ENCODE data around the gene SH3RF3. TPM values are rescaled to one million over a fixed set of nuclear protein-coding genes. Genes with fewer than 3 reads are reported as not detected.

SH3RF3 gene
- total and polyA plus RNA-seq, 5 donors, result 5.7 to 8.8 (median 8.1) TPM

GRCh38 chr2:109171444-109172334 is 42.7 kb downstream of the SH3RF3 start:
- DNase-seq, result peak; percentile 69 to 82 (median 82)
- 40% methylated on average over 36 of the region's 36 CpGs for WGBS
- Histone ChIP-seq H3K4me1 (ENCODE audit: control insufficient read depth, insufficient read depth, low read length) (peaks cover 37% of the 10 kb centered on the region), H3K27ac (ENCODE audit: low read length) (peak overlapping the region; percentile 16), H3K9me3 (ENCODE audit: control insufficient read depth, low read length) (no peaks in the 10 kb centered on the region), H3K27me3 (ENCODE audit: control insufficient read depth, insufficient read depth) (no peaks in the 10 kb centered on the region), H3K4me3 (ENCODE audit: low read length) (no peak overlapping the region)
- intact Hi-C loops (cut with DNase I), result no loop called here
- peak; percentile 76 to 88 for ATAC-seq

DNA sequence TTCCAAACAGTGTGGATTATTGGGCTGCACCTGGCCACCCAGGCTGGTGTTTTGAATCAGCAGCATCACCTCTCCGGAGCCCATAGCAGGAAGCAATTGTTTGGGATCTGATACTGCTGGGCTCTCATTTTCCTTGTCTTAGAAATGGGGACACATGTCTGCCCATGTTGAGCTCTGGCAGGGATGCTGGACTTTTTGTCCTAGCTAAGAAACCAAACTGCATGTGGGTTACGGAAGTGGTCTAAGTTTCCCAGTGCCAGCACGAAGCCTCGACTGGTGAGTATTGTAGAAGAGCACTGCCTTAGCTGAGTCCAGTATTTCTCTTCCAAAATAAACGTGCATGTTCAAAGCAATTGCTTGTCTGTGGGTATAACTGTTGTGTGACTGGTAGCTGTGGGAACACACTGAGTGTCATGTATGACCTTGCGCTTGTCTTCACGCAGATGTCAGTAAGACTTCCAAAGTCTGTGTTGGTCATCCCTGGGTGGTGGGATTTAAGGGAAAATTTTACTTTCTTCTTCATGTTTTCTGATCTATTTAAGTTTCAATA is 43.6 kb downstream of the SH3RF3 start:
- WGBS, result 71% methylated on average over 7 of the region's 7 CpGs
- no peak for ATAC-seq
- H3K4me1 ChIP-seq (ENCODE audit: control insufficient read depth, insufficient read depth, low read length), result peaks cover 39% of the 10 kb centered on the region

DNA sequence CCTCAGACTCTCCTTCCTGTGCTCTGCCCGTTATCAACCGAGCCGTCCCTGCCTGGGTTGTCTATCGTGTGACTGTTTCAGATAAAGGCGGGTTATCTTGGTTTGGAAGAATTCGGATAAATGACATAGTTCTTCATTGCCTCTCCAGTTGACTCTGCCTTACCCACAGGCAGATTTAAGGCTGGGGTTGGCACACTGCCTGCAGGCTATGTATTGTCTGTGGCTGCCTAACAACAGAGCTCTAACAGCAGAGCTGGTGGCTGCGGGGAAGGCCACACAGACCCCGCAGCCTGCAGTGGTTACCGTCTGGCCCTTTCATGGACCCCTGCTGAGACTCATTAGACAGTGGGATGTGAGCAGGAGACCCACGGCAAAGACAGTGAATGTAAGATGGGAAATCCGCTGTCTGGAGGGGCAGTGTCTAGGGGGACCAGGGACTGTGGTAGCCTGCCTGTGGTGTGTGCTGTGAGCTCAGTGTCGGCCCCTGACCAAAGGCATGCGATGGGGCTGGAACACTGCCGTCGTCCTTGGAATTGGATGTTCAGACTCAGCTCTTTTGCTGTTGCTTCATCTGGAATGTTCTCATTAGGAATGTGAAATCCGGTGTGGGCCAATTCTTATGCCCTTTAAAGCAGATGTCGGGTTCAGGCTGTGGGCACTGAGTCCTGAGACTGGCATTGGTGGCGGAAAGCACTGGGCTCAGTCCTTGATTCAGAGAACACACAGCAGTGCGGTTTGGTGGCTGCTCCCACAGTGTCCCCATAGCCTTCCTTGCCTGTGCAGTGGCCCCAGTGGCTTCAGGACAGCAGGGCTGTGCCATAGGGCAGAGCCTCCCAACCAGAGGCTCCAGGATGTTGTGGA is 44.5 kb downstream of the SH3RF3 start:
- no peaks in the 10 kb centered on the region for H3K27me3 ChIP-seq (ENCODE audit: control insufficient read depth, insufficient read depth)

More for the DNA sequence above, 43.6 kb downstream of the SH3RF3 start:
- Histone ChIP-seq H3K27ac (ENCODE audit: low read length) (peak overlapping the region; percentile 68), H3K4me3 (ENCODE audit: low read length) (no peak overlapping the region), H3K9me3 (ENCODE audit: control insufficient read depth, low read length) (no peaks in the 10 kb centered on the region), H3K27me3 (ENCODE audit: control insufficient read depth, insufficient read depth) (no peaks in the 10 kb centered on the region)
- DNase-seq, result no peak
- intact Hi-C loops (cut with DNase I), result no loop called here

DNA sequence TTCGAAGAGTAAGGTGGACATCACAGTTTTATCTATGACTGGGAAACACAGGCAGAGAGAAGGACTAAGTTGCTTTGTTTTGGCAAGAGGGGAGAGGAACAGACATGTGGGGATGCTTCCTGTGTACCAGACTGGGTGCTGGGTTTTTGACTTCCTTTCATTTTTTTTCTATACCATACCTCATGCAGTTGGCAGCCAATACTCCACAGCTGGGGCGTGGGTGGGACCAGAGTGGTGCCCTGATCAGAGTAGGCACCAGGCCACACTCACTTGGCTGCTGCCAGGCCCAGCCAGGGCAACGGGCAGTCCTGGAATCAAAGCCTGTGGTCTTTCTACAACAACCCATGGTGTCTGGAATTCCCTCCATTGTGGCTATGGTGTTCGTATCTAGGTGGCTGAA is 45.2 kb downstream of the SH3RF3 start:
- Histone ChIP-seq H3K4me1 (ENCODE audit: control insufficient read depth, insufficient read depth, low read length) (peaks cover 39% of the 10 kb centered on the region), H3K9me3 (ENCODE audit: control insufficient read depth, low read length) (no peaks in the 10 kb centered on the region), H3K27me3 (ENCODE audit: control insufficient read depth, insufficient read depth) (no peaks in the 10 kb centered on the region), H3K27ac (ENCODE audit: low read length) (peak overlapping the region; percentile 84), H3K4me3 (ENCODE audit: low read length) (no peak overlapping the region)
- intact Hi-C loops (cut with DNase I), result no loop called here
- no peak for ATAC-seq
- 86% methylated on average over 4 of the region's 4 CpGs for WGBS
- no peak for DNase-seq

More for the DNA sequence above, 44.5 kb downstream of the SH3RF3 start:
- intact Hi-C loops (cut with DNase I), result no loop called here
- Histone ChIP-seq H3K9me3 (ENCODE audit: control insufficient read depth, low read length) (no peaks in the 10 kb centered on the region), H3K27ac (ENCODE audit: low read length) (peak overlapping the region; percentile 84), H3K4me1 (ENCODE audit: control insufficient read depth, insufficient read depth, low read length) (peaks cover 39% of the 10 kb centered on the region), H3K4me3 (ENCODE audit: low read length) (no peak overlapping the region)
- DNase-seq, result peak; percentile 81 to 93 (median 87)
- WGBS, result 33% methylated on average over 19 of the region's 19 CpGs
- ATAC-seq, result peak; percentile 77 to 89

GRCh38 chr2:109174626-109175349 is 45.8 kb downstream of the SH3RF3 start:
- intact Hi-C loops (cut with DNase I), result no loop called here
- H3K4me3 ChIP-seq (ENCODE audit: low read length), result no peak overlapping the region
- no peak overlapping the region for H3K27ac ChIP-seq (ENCODE audit: low read length)
- H3K9me3 ChIP-seq (ENCODE audit: control insufficient read depth, low read length), result no peaks in the 10 kb centered on the region
- 92% methylated on average over 7 of the region's 7 CpGs for WGBS
- ATAC-seq (no peak), DNase-seq (no peak)
- H3K27me3 ChIP-seq (ENCODE audit: control insufficient read depth, insufficient read depth), result no peaks in the 10 kb centered on the region
- peaks cover 39% of the 10 kb centered on the region for H3K4me1 ChIP-seq (ENCODE audit: control insufficient read depth, insufficient read depth, low read length)

- Histone ChIP-seq H3K4me1 (ENCODE audit: control insufficient read depth, insufficient read depth, low read length) (peaks cover 39% of the 10 kb centered on the region), H3K27me3 (ENCODE audit: control insufficient read depth, insufficient read depth) (no peaks in the 10 kb centered on the region), H3K9me3 (ENCODE audit: control insufficient read depth, low read length) (no peaks in the 10 kb centered on the region), H3K4me3 (ENCODE audit: low read length) (no peak overlapping the region), H3K27ac (ENCODE audit: low read length) (no peak overlapping the region)
- DNase-seq, result no peak
- WGBS, result 68% methylated on average over 3 of the region's 3 CpGs
- intact Hi-C loops (cut with DNase I), result no loop called here
- no peak for ATAC-seq
Observed at GRCh38 chr2:109175350-109175678, 46.3 kb downstream of the SH3RF3 start.

DNA sequence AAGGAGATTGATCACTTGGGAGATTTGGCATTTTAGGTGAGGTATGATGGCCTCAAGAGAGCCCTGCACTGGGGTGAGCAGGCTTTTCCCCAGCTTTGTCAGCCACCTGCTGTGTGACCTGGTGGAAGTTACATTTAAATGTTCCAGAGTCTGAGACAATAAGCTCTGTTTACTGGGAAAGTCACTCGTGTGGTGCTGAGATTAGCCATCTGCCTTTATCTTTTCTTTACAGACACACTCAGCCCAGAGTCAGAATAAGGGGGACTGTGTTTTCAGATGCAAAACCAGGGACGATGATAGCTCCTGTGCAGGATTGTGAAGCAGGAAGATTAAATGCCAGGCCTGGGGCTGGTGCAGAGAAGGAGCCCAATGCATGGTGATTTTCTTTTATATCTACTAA is 47.9 kb downstream of the SH3RF3 start:
- DNase-seq (no peak), ATAC-seq (no peak)
- peaks cover 31% of the 10 kb centered on the region for H3K4me1 ChIP-seq (ENCODE audit: control insufficient read depth, insufficient read depth, low read length)
- intact Hi-C loops (cut with DNase I), result no loop called here
- no peaks in the 10 kb centered on the region for H3K9me3 ChIP-seq (ENCODE audit: control insufficient read depth, low read length)
- 49% methylated on average over 2 of the region's 2 CpGs for WGBS
- H3K27ac ChIP-seq (ENCODE audit: low read length), result no peak overlapping the region
- H3K27me3 ChIP-seq (ENCODE audit: control insufficient read depth, insufficient read depth), result no peaks in the 10 kb centered on the region
- no peak overlapping the region for H3K4me3 ChIP-seq (ENCODE audit: low read length)

GRCh38 chr2:109177635-109178034 is 48.6 kb downstream of the SH3RF3 start:
- ATAC-seq (no peak), DNase-seq (no peak)
- Histone ChIP-seq H3K9me3 (ENCODE audit: control insufficient read depth, low read length) (no peaks in the 10 kb centered on the region), H3K27me3 (ENCODE audit: control insufficient read depth, insufficient read depth) (no peaks in the 10 kb centered on the region), H3K4me1 (ENCODE audit: control insufficient read depth, insufficient read depth, low read length) (peaks cover 26% of the 10 kb centered on the region), H3K4me3 (ENCODE audit: low read length) (no peak overlapping the region), H3K27ac (ENCODE audit: low read length) (no peak overlapping the region)
- intact Hi-C loops (cut with DNase I), result no loop called here

DNA sequence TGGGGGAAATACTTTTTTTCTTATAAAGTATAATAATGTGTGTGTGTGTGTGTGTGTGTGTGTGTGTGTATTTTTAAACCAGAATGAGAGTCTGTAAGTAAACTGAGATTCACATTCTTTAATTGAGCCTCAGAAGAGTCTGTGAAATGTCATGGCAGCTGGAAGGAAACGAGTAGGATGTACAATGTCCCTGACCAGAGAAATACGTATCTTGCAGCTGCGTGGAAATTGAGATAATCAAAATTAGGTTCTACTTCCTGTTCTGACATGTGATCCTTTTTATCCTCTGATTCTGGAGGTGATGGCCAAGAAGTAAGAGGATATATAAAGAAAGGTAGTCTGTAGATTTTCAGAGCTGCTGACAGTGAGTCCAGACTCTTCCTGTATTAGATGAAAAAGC is 50.0 kb downstream of the SH3RF3 start:
- DNase-seq, result no peak
- 58% methylated on average over 3 of the region's 3 CpGs for WGBS
- H3K27ac ChIP-seq (ENCODE audit: low read length), result no peak overlapping the region
- H3K9me3 ChIP-seq (ENCODE audit: control insufficient read depth, low read length), result no peaks in the 10 kb centered on the region
- intact Hi-C loops (cut with DNase I), result no loop called here
- peaks cover 16% of the 10 kb centered on the region for H3K4me1 ChIP-seq (ENCODE audit: control insufficient read depth, insufficient read depth, low read length)
- H3K27me3 ChIP-seq (ENCODE audit: control insufficient read depth, insufficient read depth), result no peaks in the 10 kb centered on the region
- no peak for ATAC-seq
- no peak overlapping the region for H3K4me3 ChIP-seq (ENCODE audit: low read length)

DNA sequence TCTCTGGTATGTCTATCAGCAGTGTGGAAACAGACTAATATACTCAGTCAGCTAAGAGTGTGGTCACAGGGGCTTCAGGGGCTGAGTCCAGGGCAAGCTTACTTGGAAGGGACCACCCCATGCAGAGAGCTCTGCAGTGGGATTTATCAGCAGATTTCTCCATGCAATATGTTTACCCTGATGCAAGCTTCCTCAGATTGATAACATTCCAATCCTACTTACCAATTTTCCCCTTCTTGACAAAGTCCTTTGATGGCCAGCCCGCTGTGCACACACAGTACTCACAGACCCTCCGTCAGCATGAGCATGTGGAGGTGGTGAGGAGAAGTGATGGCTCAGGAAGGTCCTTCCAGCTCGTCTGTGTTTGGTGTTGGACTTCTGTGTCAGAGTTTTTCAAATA is 51.8 kb downstream of the SH3RF3 start:
- DNase-seq (no peak), ATAC-seq (no peak)
- Histone ChIP-seq H3K4me1 (ENCODE audit: control insufficient read depth, insufficient read depth, low read length) (peaks cover 10% of the 10 kb centered on the region), H3K4me3 (ENCODE audit: low read length) (no peak overlapping the region), H3K9me3 (ENCODE audit: control insufficient read depth, low read length) (no peaks in the 10 kb centered on the region), H3K27me3 (ENCODE audit: control insufficient read depth, insufficient read depth) (no peaks in the 10 kb centered on the region), H3K27ac (ENCODE audit: low read length) (no peak overlapping the region)
- intact Hi-C loops (cut with DNase I), result no loop called here
- WGBS, result 95% methylated on average over 3 of the region's 3 CpGs
